Measurements from ENCODE around the gene CMPK1.
A peak's percentile ranks its signal among the peaks of the same experiment; 100 is the strongest.
"Not testable (repeated sequence)": the region's sequence is repeated elsewhere in the genome, so short reads cannot be mapped to it uniquely, and the experiment has no call there.

Gene CMPK1

DNA sequence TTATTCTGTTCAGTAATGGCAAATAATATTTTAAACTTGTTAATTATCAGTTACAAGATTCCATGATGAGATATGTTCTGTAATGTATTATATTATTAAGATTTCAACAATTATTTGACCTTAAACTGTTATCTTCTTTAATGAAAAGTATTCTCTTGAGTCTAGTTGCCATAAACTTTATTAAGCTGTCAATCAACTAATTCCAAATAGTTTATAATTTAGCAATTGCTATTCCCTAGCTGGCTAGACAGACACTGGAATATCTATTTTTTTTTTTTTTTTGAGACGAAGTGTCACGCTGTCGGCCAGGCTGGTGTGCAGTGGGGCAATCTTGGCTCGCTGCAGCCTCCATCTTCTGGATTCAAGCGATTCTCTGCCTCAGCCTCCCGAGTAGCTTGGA, 3.8 kb downstream of the CMPK1 start:
- no peak for DNase-seq (ENCODE audit: low read depth in 1 of 2, low spot score in 1 of 2)

GRCh38 chr1:47338249-47339077, 4.9 kb downstream of the CMPK1 start:
- DNase-seq (ENCODE audit: low read depth in 1 of 2, low spot score in 1 of 2): no peak

DNA sequence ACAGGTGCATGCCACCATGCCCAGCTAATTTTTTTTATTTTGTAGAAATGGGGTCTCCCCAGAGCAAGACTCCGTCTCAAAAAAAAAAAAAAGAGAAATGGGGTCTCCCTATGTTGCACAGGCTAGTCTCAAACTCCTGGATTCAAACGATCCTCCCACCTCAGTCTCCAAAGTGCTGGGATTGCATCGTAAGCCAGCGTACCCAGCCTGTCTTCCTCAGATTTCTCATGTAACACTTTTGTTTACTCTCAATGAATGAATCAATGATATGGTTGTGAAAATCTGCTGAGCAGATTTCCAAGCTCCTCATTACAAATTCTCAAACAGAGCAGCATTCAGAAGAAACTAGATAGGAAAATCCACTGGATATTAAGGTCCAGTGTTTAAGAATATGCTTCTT, 6.6 kb downstream of the CMPK1 start:
- DNase-seq (ENCODE audit: low read depth in 1 of 2, low spot score in 1 of 2): no peak

DNA sequence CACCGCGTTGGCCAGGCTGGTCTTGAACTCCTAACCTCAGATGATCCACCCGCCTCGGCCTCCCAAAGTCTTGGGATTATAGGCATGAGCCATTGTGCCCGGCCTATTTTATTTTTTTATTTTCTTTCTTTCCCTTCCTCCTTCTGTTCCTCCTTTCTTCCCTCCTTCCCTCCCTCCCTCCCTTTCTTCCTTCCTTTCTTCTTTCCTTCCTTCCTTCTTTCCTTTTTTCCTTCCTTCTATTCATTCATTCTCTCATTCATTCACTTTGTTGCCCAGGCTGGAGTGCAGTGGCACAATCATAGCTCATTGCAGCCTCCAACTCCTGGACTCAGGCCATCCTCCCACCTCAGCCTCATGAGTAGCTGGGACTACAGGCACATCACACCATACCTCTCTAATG, 13.4 kb downstream of the CMPK1 start:
- DNase-seq (ENCODE audit: low read depth in 1 of 2, low spot score in 1 of 2): not testable (repeated sequence)

DNA sequence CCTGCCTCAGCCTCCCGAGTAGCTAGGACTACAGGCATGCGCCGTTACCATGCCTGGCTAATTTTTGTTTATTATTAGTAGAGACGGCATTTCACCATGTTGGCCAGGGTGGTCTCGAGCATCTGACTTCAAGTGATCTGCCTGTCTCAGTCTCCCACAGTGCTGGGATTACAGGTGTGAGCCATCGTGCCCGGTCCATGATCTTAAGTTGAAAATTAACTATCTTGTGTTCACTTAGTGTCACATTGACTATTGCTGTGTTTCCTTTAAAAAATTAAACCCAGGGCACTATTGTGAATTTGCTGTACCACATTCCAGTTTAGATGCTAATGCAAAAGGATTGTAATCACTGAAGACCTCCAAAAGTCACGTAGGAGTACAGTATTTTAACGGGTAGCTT, 14.1 kb downstream of the CMPK1 start:
- DNase-seq (ENCODE audit: low read depth in 1 of 2, low spot score in 1 of 2): no peak

GRCh38 chr1:47348246-47348645, 14.7 kb downstream of the CMPK1 start:
- DNase-seq (ENCODE audit: low read depth in 1 of 2, low spot score in 1 of 2): no peak

GRCh38 chr1:47351305-47351704, 17.7 kb downstream of the CMPK1 start:
- no peak for DNase-seq (ENCODE audit: low read depth in 1 of 2, low spot score in 1 of 2)

GRCh38 chr1:47361380-47361779, 27.8 kb downstream of the CMPK1 start:
- DNase-seq (ENCODE audit: low read depth in 1 of 2, low spot score in 1 of 2): no peak

- no peak for DNase-seq (ENCODE audit: low read depth in 1 of 2, low spot score in 1 of 2)
These were observed 29.2 kb downstream of the CMPK1 start for GRCh38 chr1:47362828-47363227.

DNA sequence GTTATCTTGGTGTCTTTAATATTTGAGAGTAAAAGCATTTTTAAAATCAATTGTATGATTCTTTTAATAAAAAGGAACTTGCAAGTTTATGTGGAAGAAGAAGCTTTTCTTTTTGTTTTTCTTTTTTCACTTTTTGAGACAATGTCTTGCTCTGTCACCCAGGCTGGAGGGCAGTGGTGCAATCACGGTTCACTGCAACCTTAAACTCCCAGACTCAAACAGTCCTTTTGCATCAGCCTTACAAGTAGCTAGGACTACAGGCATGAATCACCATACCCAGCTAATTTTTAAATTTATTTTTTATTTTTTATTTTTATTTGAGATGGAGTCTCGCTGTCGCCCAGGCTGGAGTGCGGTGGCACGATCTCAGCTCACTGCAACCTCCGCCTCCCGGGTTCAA, 34.1 kb downstream of the CMPK1 start:
- DNase-seq (ENCODE audit: low read depth in 1 of 2, low spot score in 1 of 2): no peak

DNA sequence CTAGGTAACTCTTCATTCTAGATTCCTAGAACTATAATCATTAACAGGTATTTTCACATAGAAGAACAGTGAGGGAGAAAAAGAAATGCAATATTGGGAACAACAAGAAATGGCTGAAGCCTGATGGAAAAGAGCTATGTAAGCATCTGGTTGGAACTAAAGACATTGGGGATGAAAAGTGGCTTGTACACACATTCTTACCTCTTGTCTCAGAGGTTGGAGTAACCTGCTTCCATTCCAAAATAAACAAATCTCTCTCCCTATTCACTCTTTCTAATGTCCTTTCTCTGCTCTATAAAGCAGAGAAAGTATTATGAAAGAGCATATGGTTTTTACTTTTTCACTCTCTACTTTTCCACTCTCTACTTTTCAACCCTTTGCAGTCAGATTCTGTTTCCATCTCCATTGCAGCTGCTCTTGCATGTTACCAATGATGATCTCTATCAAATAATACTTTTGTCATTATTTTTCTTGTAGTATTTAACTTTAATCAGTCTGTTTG, 37.5 kb downstream of the CMPK1 start:
- DNase-seq (ENCODE audit: low read depth in 1 of 2, low spot score in 1 of 2): no peak

DNA sequence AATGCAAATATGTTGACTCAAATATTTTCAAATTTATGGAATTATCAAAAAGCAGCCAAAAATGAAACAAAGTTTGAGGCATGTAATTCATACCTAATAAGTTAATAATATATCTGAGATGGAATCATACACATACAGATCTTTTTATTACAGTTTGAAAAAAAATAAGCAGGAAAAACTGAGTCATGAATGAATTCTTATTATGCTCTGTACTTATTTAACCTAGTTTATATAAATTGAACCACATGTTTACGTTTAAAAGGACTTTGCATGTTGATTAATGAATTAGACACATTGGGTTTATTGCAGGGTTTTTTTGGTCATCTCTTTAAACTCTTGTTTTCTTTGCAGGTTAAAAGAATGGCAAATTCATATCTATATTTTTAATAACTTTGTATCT, 40.9 kb downstream of the CMPK1 start:
- no peak for DNase-seq (ENCODE audit: low read depth in 1 of 2, low spot score in 1 of 2)

DNA sequence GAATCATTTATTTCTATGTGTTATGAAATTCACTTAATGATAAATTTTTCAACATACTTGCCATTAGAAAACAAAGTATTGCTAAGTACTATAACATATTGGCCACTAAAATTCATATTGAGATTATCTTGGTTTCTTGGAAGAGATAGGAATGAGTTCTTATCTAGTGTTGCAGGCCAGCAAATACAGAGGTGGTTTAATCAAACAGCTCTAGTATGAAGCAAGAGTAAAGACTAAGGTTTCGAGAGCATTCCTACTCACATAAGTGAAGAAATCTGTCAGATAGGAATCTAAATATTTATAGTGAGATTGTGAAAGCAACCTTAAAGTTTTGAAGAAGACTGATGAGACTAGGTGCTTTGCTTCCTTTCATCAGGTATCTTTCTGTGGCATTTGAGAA, 44.6 kb downstream of the CMPK1 start:
- no peak for DNase-seq (ENCODE audit: low read depth in 1 of 2, low spot score in 1 of 2)

DNA sequence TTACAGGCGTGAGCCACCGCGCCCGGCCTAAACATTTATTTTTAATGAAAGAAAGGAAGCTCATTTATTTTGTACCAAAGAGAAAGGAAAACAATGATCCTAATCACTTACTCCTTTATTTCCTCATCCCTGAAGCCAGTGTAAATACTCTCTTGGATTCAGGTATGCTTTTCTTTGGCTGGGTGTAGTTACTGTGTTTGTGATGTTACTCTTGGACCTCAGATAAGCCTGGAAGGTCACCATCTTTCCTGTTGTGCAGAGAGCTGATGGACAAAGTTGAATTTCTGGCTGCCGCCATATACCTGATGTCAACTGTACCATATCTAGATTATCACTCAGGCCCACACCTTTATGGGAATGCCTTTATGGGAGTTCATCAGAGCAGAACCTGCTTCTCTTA, 47.1 kb downstream of the CMPK1 start:
- no peak for DNase-seq (ENCODE audit: low read depth in 1 of 2, low spot score in 1 of 2)

DNA sequence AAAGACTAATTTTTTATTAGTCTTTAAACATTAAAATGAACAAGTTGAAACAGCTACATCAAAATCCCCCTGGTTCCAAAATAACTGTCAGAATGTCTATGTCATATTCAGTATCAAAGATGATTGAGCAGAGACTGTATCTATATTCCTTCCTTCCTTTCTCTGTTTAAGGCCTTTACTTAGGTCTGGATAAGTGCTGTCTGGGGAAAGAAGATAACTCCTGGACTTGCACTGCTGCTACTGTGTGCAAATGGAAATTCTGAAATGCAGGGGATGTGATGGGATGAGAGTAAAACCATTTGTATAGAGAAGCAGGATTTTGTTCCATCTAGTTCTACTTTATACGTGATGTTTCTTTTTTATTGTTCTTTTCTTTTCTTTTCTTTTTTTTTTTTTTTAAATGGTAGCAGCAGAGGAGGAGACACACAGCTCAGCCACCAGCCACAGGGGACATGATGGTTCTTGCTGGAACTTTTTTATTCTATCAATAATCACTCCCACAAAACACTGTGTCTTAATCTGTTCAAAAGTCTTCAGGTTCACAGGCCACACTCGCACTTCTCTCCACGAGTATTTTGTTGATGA, 48.9 kb downstream of the CMPK1 start:
- DNase-seq (ENCODE audit: low read depth in 1 of 2, low spot score in 1 of 2): no peak

DNA sequence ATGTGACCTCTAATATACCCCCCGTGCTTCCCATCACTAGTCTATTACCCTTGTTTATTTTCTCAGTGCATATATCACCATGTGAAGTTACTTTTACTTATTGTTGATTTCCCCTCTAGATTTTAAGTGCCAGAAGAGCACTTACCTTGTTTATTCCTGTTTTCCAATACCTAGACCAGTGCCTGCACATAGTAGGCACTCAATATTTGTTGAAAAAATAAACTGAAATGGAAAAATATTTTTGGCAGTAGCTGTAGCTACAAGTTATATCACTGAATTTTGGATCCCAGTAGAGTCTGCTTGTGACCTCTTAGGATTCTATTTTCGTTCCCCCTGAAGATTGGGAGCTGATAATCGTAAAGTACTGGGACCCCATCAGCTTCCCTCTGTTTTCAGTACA, 50.5 kb downstream of the CMPK1 start:
- no peak for DNase-seq (ENCODE audit: low read depth in 1 of 2, low spot score in 1 of 2)

- no peak for DNase-seq (ENCODE audit: low read depth in 1 of 2, low spot score in 1 of 2)
These were observed 51.4 kb downstream of the CMPK1 start for GRCh38 chr1:47385020-47385419.

- no peak for DNase-seq (ENCODE audit: low read depth in 1 of 2, low spot score in 1 of 2)
These were observed 52.7 kb downstream of the CMPK1 start for GRCh38 chr1:47386268-47386667.

GRCh38 chr1:47388030-47388890, 54.7 kb downstream of the CMPK1 start:
- no peak for DNase-seq (ENCODE audit: low read depth in 1 of 2, low spot score in 1 of 2)

DNA sequence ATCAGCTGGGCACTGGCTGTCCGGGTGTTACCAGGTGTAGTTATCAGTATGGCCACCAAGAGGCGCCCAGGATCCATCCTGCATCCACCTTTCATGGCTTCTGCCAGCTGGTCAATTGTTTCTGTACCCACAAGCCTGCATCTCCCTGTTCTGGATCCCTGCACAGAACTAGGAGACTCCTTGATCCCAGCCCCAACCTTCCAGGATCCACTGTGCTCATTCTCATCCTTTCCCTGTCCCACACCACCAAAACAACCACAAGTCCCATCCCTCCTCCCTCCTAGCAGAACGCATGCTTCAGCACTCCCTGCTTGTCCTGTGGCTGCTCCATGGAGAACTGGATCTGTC, 55.3 kb downstream of the CMPK1 start:
- DNase-seq (ENCODE audit: low read depth in 1 of 2, low spot score in 1 of 2): peak in 1 of 2 donors; percentile 23

DNA sequence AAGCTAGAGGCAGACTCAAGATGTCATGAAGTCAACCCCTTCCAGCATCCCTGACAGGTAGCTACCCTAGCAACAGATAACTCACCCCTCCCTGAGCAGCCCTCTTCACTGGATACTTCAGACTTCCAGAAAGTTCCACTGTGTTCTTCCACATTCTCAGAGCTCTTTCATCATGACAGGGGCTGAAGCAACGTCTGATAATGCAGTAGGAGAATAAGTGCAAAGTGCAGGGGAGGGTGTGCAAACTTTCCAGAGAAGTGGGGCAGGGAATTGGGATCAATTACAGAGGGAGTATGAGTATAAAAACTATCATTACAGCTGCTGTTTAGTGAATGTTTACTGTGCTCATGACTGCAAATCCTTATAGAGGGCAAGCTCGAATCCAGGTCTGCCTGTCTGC, 56.1 kb downstream of the CMPK1 start:
- DNase-seq (ENCODE audit: low read depth in 1 of 2, low spot score in 1 of 2): no peak

DNA sequence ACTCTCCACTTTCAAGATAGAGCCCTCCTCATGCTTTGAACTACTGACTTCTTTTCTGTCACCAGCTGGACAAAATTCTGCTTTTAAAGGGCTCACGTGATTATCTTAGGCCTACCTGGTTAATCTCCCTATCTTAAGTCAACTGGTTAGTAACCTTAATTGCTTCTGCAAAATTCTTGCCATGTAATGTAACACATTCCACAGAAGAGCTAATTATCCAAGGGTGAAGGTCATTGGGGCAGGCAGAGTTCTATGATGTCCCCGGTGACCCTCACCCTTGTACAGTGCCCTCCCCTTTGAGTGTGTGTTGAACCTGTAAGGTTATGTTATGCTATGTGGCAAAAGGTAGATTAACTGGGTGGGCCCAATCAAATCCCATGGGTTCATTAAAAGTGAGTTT, 57.3 kb downstream of the CMPK1 start:
- no peak for DNase-seq (ENCODE audit: low read depth in 1 of 2, low spot score in 1 of 2)
